Measurements from ENCODE around the gene TECPR2.

The TECPR2 gene

GRCh38 chr14:102474934-102475333 lies 112.2 kb downstream of the TECPR2 start:
- no peak overlapping the region for H3K4me3 ChIP-seq (ENCODE audit: low read depth, low read length)
- ChIA-PET CTCF (interaction anchor here (5.5 kb wide), 1 partner anchor 37 kb away, joined by 25 read pairs; no protein-coding TSS in a partner anchor), POLR2A (no interaction called here)
- no peak for TF ChIP-seq CTCF (IDR thresholded peaks at IDR 0.05; ENCODE audit: insufficient read depth, low read length, missing control alignments)
- no peak for DNase-seq (ENCODE audit: low read depth, low spot score)

GRCh38 chr14:102479107-102479506 lies 116.4 kb downstream of the TECPR2 start:
- TF ChIP-seq CTCF (IDR thresholded peaks at IDR 0.05; ENCODE audit: insufficient read depth, low read length, missing control alignments): no peak
- DNase-seq (ENCODE audit: low read depth, low spot score): no peak
- ChIA-PET POLR2A (interaction anchor here (0.7 kb wide), 1 partner anchor 14 kb away, joined by 3 read pairs; no protein-coding TSS in a partner anchor), CTCF (interaction anchor here (1.7 to 5.5 kb wide), 2 partner anchors 26 to 41 kb away, joined by 3 to 25 read pairs; no protein-coding TSS in a partner anchor)
- H3K4me3 ChIP-seq (ENCODE audit: low read depth, low read length): no peak overlapping the region

GRCh38 chr14:102479777-102480176 lies 117.0 kb downstream of the TECPR2 start:
- no peak overlapping the region for H3K4me3 ChIP-seq (ENCODE audit: low read depth, low read length)
- ChIA-PET POLR2A (no interaction called here), CTCF (interaction anchor here (0.8 to 5.5 kb wide), 4 partner anchors 11 to 42 kb away, joined by 3 to 25 read pairs (median 3); no protein-coding TSS in a partner anchor)
- no peak for DNase-seq (ENCODE audit: low read depth, low spot score)
- no peak for TF ChIP-seq CTCF (IDR thresholded peaks at IDR 0.05; ENCODE audit: insufficient read depth, low read length, missing control alignments)

GRCh38 chr14:102481371-102481770 lies 118.6 kb downstream of the TECPR2 start:
- DNase-seq (ENCODE audit: low read depth, low spot score): no peak
- no peak for TF ChIP-seq CTCF (IDR thresholded peaks at IDR 0.05; ENCODE audit: insufficient read depth, low read length, missing control alignments)
- POLR2A ChIA-PET: no interaction called here
- H3K4me3 ChIP-seq (ENCODE audit: low read depth, low read length): no peak overlapping the region
- CTCF ChIA-PET: interaction anchor here (1.5 to 1.7 kb wide), 2 partner anchors 43 to 44 kb away, joined by 4 to 5 read pairs; no protein-coding TSS in a partner anchor

GRCh38 chr14:102481791-102482238 lies 119.1 kb downstream of the TECPR2 start:
- TF ChIP-seq CTCF (IDR thresholded peaks at IDR 0.05; ENCODE audit: insufficient read depth, low read length, missing control alignments): no peak
- no peak for DNase-seq (ENCODE audit: low read depth, low spot score)
- CTCF ChIA-PET: interaction anchor here (1.5 to 1.7 kb wide), 2 partner anchors 42 to 44 kb away, joined by 4 to 5 read pairs; no protein-coding TSS in a partner anchor
- POLR2A ChIA-PET: no interaction called here
- H3K4me3 ChIP-seq (ENCODE audit: low read depth, low read length): no peak overlapping the region

GRCh38 chr14:102484316-102484715 lies 121.6 kb downstream of the TECPR2 start:
- TF ChIP-seq CTCF (IDR thresholded peaks at IDR 0.05; ENCODE audit: insufficient read depth, low read length, missing control alignments): no peak
- H3K4me3 ChIP-seq (ENCODE audit: low read depth, low read length): no peak overlapping the region
- POLR2A ChIA-PET: no interaction called here
- DNase-seq (ENCODE audit: low read depth, low spot score): no peak
- CTCF ChIA-PET: no interaction called here

All from AG04449 (cell line).